Prostate gland (tissue), 2 donors: Measurements from ENCODE around the gene KLHL12. TPM values are rescaled to one million over a fixed set of nuclear protein-coding genes. Genes with fewer than 3 reads are reported as not detected.

Experiments used
- DNase-seq: peaks from one replicate; pipeline ENCODE4 v3.0.0-alpha.2; 2019; ENCODE audit warnings: low spot score
- H3K27ac ChIP-seq, 2 donors: fragments of 200-600 bp; sonication (generic); 2 replicates each; pipeline ENCODE4 v1.5.1; 2017 to 2019
- H3K27me3 ChIP-seq: fragments of 200-600 bp; sonication (generic); replicated peaks from 2 replicates; pipeline ENCODE4 v1.5.1; 2019; ENCODE audit not compliant: insufficient read depth
- H3K36me3 ChIP-seq, 2 donors: fragments of 200-600 bp; sonication (generic); 1 replicate in 1 of 2; 2 replicates in 1 of 2; pipeline versions ENCODE4 v1.5.1 to v1.8.1; 2017 to 2019
- H3K4me1 ChIP-seq: fragments of 200-600 bp; sonication (generic); replicated peaks from 2 replicates; pipeline ENCODE4 v1.5.1; 2019
- H3K4me3 ChIP-seq, 2 donors: fragments of 200-600 bp; sonication (generic); 2 replicates each; pipeline ENCODE4 v1.5.1; 2017 to 2019
- H3K9me3 ChIP-seq: fragments of 200-600 bp; sonication (generic); 2 replicates; pipeline ENCODE4 v1.5.1; 2017
- POLR2A ChIP-seq: fragments of 450-650 bp; IDR thresholded peaks from one replicate; pipeline ENCODE4 v1.6.1; 2016; ENCODE audit warnings: antibody characterized with exemption, mild to moderate bottlenecking
- POLR2AphosphoS5 ChIP-seq: sonication (generic); formaldehyde crosslinking; IDR thresholded peaks from one replicate; pipeline ENCODE4 v1.6.1; 2017; ENCODE audit warnings: antibody characterized with exemption
- WGBS: methylation state at CpG from one replicate; pipeline ENCODE4 v1.1.5; 2018; 5-methylcytosine and 5-hydroxymethylcytosine counted together
- intact Hi-C: fragments of 100-400 bp; cut with DNase I; formaldehyde crosslinking; loops from one replicate; pipeline ENCODE4 v1.14.2; 2022
- total RNA-seq, 2 donors: library from RNA; depleted of rRNA; stranded (reverse); fragments of >200 nt; gene quantifications; one replicate each; pipeline ENCODE4 v1.1.0, GENCODE V29; 2016
- TF ChIP-seq, protein P1 (sequence below), 4 experiments: fragments of 200-600 bp in 2 of 4; fragments of 450-650 bp in 2 of 4; sonication (generic) in 2 of 4; IDR thresholded peaks; 1 replicate in 3 of 4; 2 replicates in 1 of 4; pipeline ENCODE4 v1.5.1; 2016 to 2019; ENCODE audit warnings: antibody characterized with exemption in 4 of 4, mild to moderate bottlenecking in 2 of 4, moderate library complexity in 2 of 4

The KLHL12 gene
- total RNA-seq, 2 donors from 2014 or later: 33.9 to 56.6 TPM

DNA sequence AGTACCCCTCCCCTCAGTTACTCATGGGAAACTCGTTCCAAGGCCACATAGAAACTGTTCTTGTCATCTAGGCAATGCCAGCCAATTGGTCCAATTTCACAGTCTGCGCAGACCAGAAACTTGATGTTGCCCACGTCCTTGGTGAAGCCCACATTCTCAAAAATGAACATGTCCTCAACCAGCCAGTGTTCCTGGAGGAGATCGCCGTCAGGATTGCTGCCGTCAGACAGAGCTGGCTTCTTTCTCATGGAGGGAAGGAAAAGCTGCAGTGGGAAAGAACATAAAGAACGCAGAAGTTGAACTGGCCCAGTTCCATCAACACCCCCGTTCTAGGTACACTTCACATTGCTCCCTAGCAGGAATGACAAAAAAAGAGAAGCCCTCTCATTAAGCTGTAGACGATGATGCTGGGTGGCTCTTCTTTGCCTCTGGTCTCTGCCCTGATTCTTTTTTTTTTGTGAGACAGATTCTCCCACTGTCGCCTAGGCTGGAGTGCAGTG is 46.0 kb downstream of the KLHL12 start:
- WGBS: 88% methylated on average over 10 of the region's 10 CpGs
- intact Hi-C loops: no loop called here
- Histone ChIP-seq H3K4me3 (no peak overlapping the region), H3K27me3 (no peaks in the 10 kb centered on the region), H3K9me3 (no peaks in the 10 kb centered on the region), H3K27ac (no peak overlapping the region), H3K4me1 (no peaks in the 10 kb centered on the region), H3K36me3 (no peaks in the 10 kb centered on the region)
- TF ChIP-seq, protein P1, sequence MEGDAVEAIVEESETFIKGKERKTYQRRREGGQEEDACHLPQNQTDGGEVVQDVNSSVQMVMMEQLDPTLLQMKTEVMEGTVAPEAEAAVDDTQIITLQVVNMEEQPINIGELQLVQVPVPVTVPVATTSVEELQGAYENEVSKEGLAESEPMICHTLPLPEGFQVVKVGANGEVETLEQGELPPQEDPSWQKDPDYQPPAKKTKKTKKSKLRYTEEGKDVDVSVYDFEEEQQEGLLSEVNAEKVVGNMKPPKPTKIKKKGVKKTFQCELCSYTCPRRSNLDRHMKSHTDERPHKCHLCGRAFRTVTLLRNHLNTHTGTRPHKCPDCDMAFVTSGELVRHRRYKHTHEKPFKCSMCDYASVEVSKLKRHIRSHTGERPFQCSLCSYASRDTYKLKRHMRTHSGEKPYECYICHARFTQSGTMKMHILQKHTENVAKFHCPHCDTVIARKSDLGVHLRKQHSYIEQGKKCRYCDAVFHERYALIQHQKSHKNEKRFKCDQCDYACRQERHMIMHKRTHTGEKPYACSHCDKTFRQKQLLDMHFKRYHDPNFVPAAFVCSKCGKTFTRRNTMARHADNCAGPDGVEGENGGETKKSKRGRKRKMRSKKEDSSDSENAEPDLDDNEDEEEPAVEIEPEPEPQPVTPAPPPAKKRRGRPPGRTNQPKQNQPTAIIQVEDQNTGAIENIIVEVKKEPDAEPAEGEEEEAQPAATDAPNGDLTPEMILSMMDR (IDR thresholded peaks at IDR 0.05): no peak
- TF ChIP-seq POLR2A: no peak
- TF ChIP-seq POLR2AphosphoS5: no peak
- no peak for DNase-seq

DNA sequence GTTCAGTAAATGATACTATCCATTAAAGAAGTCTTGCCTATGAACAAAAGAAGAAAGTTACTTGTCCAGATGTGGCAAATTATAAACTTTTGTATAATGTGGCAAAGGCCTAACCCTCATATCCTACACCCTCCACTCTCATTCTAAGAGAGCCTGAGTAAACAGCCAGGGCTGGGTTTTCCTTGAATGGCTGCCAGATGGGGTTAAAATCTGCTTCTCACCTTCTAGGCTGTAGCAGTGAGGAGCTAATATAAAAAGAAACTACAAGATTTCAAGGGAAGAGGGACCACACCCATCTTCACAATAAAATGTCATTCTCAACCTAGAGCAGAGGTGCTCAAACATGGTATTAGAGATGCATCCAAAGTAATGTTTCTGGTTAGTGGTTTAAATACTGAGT is 47.0 kb downstream of the KLHL12 start:
- Histone ChIP-seq H3K36me3 (no peaks in the 10 kb centered on the region), H3K27ac (no peak overlapping the region), H3K9me3 (no peaks in the 10 kb centered on the region), H3K27me3 (no peaks in the 10 kb centered on the region), H3K4me3 (no peak overlapping the region), H3K4me1 (no peaks in the 10 kb centered on the region)
- intact Hi-C loops: no loop called here
- no peak for DNase-seq
- no peak for TF ChIP-seq POLR2AphosphoS5
- TF ChIP-seq, protein P1 (IDR thresholded peaks at IDR 0.05): no peak

DNA sequence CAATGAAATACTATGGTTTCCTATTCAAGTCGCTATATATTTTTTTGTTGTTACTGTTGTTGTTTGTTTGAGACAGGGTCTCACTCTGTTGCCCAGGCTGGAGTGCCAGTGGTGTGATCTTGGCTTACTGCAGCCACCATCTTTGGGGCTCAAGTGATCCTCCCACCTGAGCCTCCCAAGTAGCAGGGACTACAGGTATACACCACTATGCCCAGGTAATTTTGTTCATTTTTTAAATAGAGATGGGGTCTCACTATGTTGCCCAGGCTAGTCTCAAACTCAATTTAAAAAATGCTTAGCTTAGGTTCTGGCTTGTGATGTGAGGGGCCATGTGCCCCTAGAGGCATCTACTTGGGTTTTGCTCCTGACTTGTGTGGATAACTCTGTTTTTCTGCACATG is 47.9 kb downstream of the KLHL12 start:
- Histone ChIP-seq H3K36me3 (no peaks in the 10 kb centered on the region), H3K27me3 (no peaks in the 10 kb centered on the region), H3K4me1 (no peaks in the 10 kb centered on the region), H3K9me3 (no peaks in the 10 kb centered on the region), H3K4me3 (no peak overlapping the region), H3K27ac (no peak overlapping the region)
- intact Hi-C loops: no loop called here
- TF ChIP-seq POLR2AphosphoS5 (no peak), POLR2A (no peak)
- TF ChIP-seq, protein P1 (IDR thresholded peaks at IDR 0.05): no peak
- DNase-seq: no peak
- WGBS: 98% methylated on average over 1 of the region's 1 CpG

DNA sequence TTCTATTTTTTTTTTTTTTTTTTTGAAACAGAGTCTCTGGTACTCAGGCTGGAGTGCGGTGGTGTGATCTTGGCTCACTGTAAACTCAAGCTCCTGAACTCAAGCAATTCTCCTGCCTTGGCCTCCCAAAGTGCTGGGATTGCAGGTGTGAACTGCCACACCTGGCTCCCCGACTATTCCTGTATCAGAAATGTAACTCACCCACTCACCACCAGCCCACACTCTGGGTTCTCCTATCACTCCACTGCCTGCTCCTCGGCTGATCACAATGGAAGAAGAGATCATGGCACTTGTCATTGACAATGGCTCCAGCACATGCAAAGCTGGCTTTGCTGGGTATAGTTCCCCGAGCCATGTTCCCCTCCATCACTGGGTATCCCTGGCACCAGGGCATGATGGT is 54.0 kb downstream of the KLHL12 start:
- Histone ChIP-seq H3K4me3 (no peak overlapping the region), H3K27ac (no peak overlapping the region), H3K36me3 (no peaks in the 10 kb centered on the region), H3K9me3 (no peaks in the 10 kb centered on the region), H3K27me3 (no peaks in the 10 kb centered on the region), H3K4me1 (no peaks in the 10 kb centered on the region)
- 99% methylated on average over 4 of the region's 4 CpGs for WGBS
- TF ChIP-seq POLR2AphosphoS5 (no peak), POLR2A (no peak)
- TF ChIP-seq, protein P1 (IDR thresholded peaks at IDR 0.05): no peak
- intact Hi-C loops: no loop called here
- DNase-seq: no peak

DNA sequence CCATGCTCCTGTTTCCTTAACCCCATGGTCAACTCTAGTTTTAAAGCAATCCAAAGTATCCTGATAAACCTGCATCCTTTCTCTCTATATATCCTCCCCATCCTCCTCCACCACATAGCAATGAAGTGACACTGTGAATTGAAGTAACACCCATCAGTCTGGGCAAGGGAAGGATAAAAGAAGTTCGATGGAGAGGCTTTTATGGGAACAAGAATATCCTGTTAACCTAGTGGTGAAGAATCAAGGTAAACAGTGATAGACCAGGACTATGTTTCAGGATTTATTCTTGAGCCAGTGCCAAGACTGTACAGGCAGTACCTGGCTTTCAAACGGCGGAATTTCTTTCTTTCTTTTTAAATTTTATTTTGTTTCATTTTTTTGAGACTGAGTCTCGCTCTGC is 55.7 kb downstream of the KLHL12 start:
- TF ChIP-seq POLR2AphosphoS5 (peak; percentile 83), POLR2A (no peak)
- TF ChIP-seq, protein P1 (IDR thresholded peaks at IDR 0.05): no peak
- no peak overlapping the region for H3K27ac ChIP-seq
- no peaks in the 10 kb centered on the region for H3K36me3 ChIP-seq
- intact Hi-C loops: no loop called here
- H3K4me3 ChIP-seq: no peak overlapping the region
- H3K9me3 ChIP-seq: no peaks in the 10 kb centered on the region
- H3K4me1 ChIP-seq: no peaks in the 10 kb centered on the region
- H3K27me3 ChIP-seq: no peaks in the 10 kb centered on the region
- peak; percentile 14 for DNase-seq
- 57% methylated on average over 4 of the region's 4 CpGs for WGBS
